Measurements from ENCODE around the gene ZC3H12A.

DNA sequence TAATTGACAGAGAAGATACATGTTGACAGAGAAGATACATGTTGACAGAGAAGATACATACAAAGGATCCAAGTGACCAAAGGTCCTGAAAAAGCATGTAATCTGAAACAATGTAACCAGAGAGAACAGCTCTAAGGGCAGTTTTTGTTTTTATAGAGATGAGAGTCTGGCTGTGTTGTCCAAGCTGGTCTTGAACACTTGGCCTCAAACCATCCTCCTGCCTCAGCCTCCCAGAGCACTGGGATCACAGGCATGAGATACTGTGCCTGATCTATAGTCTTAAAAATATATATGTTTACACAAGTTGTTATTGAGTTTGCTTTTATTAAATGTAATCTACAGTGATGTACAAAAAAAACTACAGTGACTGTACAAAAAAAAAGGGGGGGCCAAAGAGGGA is 27.7 kb downstream of the ZC3H12A start:
- TF ChIP-seq CTCF (IDR thresholded peaks at IDR 0.05), result no peak
- no peak for TF ChIP-seq POLR2A (IDR thresholded peaks at IDR 0.05)
